Thyroid gland (tissue), 4 donors: ENCODE measurements around the gene RGS13.

Experiments used
- POLR2A ChIP-seq, 2 donors: fragments of 450-650 bp; IDR thresholded peaks; one replicate each; pipeline ENCODE4 v1.6.1; 2017; ENCODE audit warnings: antibody characterized with exemption in 2 of 2, mild to moderate bottlenecking in 2 of 2, moderate library complexity in 1 of 2
- TF ChIP-seq, protein P1 (sequence below), 6 experiments: fragments of 200-600 bp in 3 of 6; fragments of 450-650 bp in 3 of 6; sonication (generic) in 3 of 6; IDR thresholded peaks; one replicate each; pipeline ENCODE4 v1.5.1; 2016 to 2019; ENCODE audit warnings: antibody characterized with exemption in 6 of 6, mild to moderate bottlenecking in 2 of 6, inconsistent platforms in 1 of 6, moderate library complexity in 1 of 6

GRCh38 chr1:192588546-192588945 is 47.4 kb upstream of the RGS13 start:
- TF ChIP-seq, protein P1, sequence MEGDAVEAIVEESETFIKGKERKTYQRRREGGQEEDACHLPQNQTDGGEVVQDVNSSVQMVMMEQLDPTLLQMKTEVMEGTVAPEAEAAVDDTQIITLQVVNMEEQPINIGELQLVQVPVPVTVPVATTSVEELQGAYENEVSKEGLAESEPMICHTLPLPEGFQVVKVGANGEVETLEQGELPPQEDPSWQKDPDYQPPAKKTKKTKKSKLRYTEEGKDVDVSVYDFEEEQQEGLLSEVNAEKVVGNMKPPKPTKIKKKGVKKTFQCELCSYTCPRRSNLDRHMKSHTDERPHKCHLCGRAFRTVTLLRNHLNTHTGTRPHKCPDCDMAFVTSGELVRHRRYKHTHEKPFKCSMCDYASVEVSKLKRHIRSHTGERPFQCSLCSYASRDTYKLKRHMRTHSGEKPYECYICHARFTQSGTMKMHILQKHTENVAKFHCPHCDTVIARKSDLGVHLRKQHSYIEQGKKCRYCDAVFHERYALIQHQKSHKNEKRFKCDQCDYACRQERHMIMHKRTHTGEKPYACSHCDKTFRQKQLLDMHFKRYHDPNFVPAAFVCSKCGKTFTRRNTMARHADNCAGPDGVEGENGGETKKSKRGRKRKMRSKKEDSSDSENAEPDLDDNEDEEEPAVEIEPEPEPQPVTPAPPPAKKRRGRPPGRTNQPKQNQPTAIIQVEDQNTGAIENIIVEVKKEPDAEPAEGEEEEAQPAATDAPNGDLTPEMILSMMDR (IDR thresholded peaks at IDR 0.05) = no peak
- no peak for TF ChIP-seq POLR2A (IDR thresholded peaks at IDR 0.05)
